CD14-positive monocyte (primary cell): ENCODE results near the gene IGDCC3. TPM values are rescaled to one million over a fixed set of nuclear protein-coding genes. Genes with fewer than 3 reads are reported as not detected.

Source experiments
- DNase-seq, 3 donors: peaks; one replicate each; pipeline ENCODE4 v3.0.0-alpha.2; 2011 to 2022
- H2AFZ ChIP-seq: 2 replicates; pipeline ENCODE4 v1.6.0; 2012; ENCODE audit warnings: mild to moderate bottlenecking, low read depth, low read length, inconsistent platforms; ENCODE audit not compliant: insufficient read depth, poor library complexity, severe bottlenecking
- H3K27ac ChIP-seq, 2 donors: 1 replicate in 1 of 2; 2 replicates in 1 of 2; pipeline ENCODE4 v1.5.1; 2012 to 2013; ENCODE audit warnings: low read length in 2 of 2, control low read depth in 1 of 2, inconsistent platforms in 1 of 2, low read depth in 1 of 2, mild to moderate bottlenecking in 1 of 2
- H3K27me3 ChIP-seq, 2 donors: one replicate each; pipeline versions ENCODE4 v1.6.0 to v1.6.1; 2011 to 2013; ENCODE audit warnings: low read length in 2 of 2; ENCODE audit not compliant: control insufficient read depth in 2 of 2, insufficient read depth in 2 of 2
- H3K36me3 ChIP-seq, 2 donors: replicated peaks in 1 of 2; 1 replicate in 1 of 2; 2 replicates in 1 of 2; pipeline versions ENCODE4 v1.5.1 to v1.6.1; 2012 to 2013; ENCODE audit warnings: low read length in 2 of 2, control low read depth in 1 of 2, inconsistent platforms in 1 of 2, mild to moderate bottlenecking in 1 of 2; ENCODE audit not compliant: insufficient read depth in 2 of 2, control insufficient read depth in 1 of 2
- H3K4me1 ChIP-seq, 2 donors: 1 replicate in 1 of 2; 2 replicates in 1 of 2; pipeline versions ENCODE4 v1.5.1 to v1.6.1; 2012 to 2013; ENCODE audit warnings: low read length in 2 of 2, control low read depth in 1 of 2, inconsistent platforms in 1 of 2, mild to moderate bottlenecking in 1 of 2, moderate library complexity in 1 of 2; ENCODE audit not compliant: insufficient read depth in 2 of 2, control insufficient read depth in 1 of 2
- H3K4me2 ChIP-seq: replicated peaks from 2 replicates; pipeline ENCODE3; 2012; ENCODE audit warnings: low read length, moderate library complexity, mild to moderate bottlenecking; ENCODE audit not compliant: poor library complexity, severe bottlenecking; ENCODE audit errors: extremely low read depth
- H3K4me3 ChIP-seq, 3 experiments: fragments of 200-600 bp in 1 of 3; sonication (generic) in 1 of 3; replicated peaks in 1 of 3; 1 replicate in 2 of 3; 2 replicates in 1 of 3; pipeline ENCODE4 v1.5.1; 2011 to 2013; ENCODE audit warnings: low read length in 3 of 3, mild to moderate bottlenecking in 3 of 3, control low read depth in 2 of 3, low read depth in 2 of 3, inconsistent platforms in 1 of 3, moderate library complexity in 1 of 3
- H3K79me2 ChIP-seq: 2 replicates; pipeline ENCODE4 v1.6.0; 2012; ENCODE audit warnings: mild to moderate bottlenecking, control low read depth, inconsistent platforms, low read length, moderate library complexity; ENCODE audit not compliant: insufficient read depth
- H3K9ac ChIP-seq: 2 replicates; pipeline ENCODE4 v1.6.0; 2017; ENCODE audit warnings: low read length, mild to moderate bottlenecking; ENCODE audit not compliant: insufficient read depth, poor library complexity, severe bottlenecking
- H3K9me3 ChIP-seq, 2 donors: replicated peaks in 1 of 2; 1 replicate in 1 of 2; 2 replicates in 1 of 2; pipeline versions ENCODE4 v1.5.1 to v1.6.1; 2012 to 2013; ENCODE audit warnings: low read length in 2 of 2, control low read depth in 1 of 2; ENCODE audit not compliant: control insufficient read depth in 1 of 2, insufficient read depth in 1 of 2
- H4K20me1 ChIP-seq: 2 replicates; pipeline ENCODE4 v1.6.0; 2012; ENCODE audit warnings: mild to moderate bottlenecking, low read length, control low read depth, moderate library complexity; ENCODE audit not compliant: insufficient read depth
- H3K27ac Mint-ChIP-seq, 7 donors: one replicate each; pipeline ENCODE4 v1.8.0; 2020; ENCODE audit warnings: mild to moderate bottlenecking in 7 of 7, mixed read lengths in 7 of 7, moderate library complexity in 6 of 7, inconsistent platforms in 2 of 7
- H3K27me3 Mint-ChIP-seq, 3 donors: one replicate each; pipeline ENCODE4 v1.8.0; 2021 to 2022; ENCODE audit warnings: low read depth in 3 of 3, mild to moderate bottlenecking in 3 of 3, mixed read lengths in 3 of 3, moderate library complexity in 3 of 3, inconsistent platforms in 1 of 3
- H3K36me3 Mint-ChIP-seq, 2 donors: one replicate each; pipeline ENCODE4 v1.8.0; 2020; ENCODE audit warnings: mixed read lengths in 2 of 2, inconsistent platforms in 1 of 2, mild to moderate bottlenecking in 1 of 2
- H3K4me1 Mint-ChIP-seq: one replicate; pipeline ENCODE4 v1.8.0; 2020; ENCODE audit warnings: mild to moderate bottlenecking, mixed read lengths
- H3K4me3 Mint-ChIP-seq, 2 donors: one replicate each; pipeline ENCODE4 v1.8.0; 2020; ENCODE audit warnings: mild to moderate bottlenecking in 2 of 2, mixed read lengths in 2 of 2, moderate library complexity in 1 of 2
- H3K9me3 Mint-ChIP-seq, 7 donors: one replicate each; pipeline ENCODE4 v1.8.0; 2020 to 2022; ENCODE audit warnings: mixed read lengths in 7 of 7, mild to moderate bottlenecking in 6 of 7, moderate library complexity in 6 of 7, inconsistent platforms in 2 of 7
- CTCF ChIP-seq: fragments of 200-600 bp; IDR thresholded peaks from one replicate; pipeline ENCODE4 v1.8.0; 2022; ENCODE audit warnings: antibody characterized with exemption, mild to moderate bottlenecking
- WGBS: methylation state at CpG from one replicate; pipeline ENCODE4 v1.1.5; 2013; ENCODE audit warnings: missing lambda C conversion rate; ENCODE audit not compliant: insufficient coverage; 5-methylcytosine and 5-hydroxymethylcytosine counted together
- intact Hi-C, 2 donors: fragments of 100-400 bp; cut with micrococcal nuclease; formaldehyde crosslinking; loops; one replicate each; pipeline versions ENCODE4 v1.15.0 to v1.15.1; 2023
- polyA plus RNA-seq, 3 donors: library from polyadenylated mRNA; depleted of rRNA in 1 of 3; unstranded in 2 of 3; stranded (reverse) in 1 of 3; fragments of 300-500 nt in 2 of 3; fragments of >200 nt in 1 of 3; fragmentation: Illumina TruSeq in 2 of 3; gene quantifications; 1 replicate in 2 of 3; 2 replicates in 1 of 3; pipeline ENCODE4 v1.2.3, GENCODE V29; 2012 to 2021

IGDCC3 gene
- polyA plus RNA-seq, 3 donors: not detected

DNA sequence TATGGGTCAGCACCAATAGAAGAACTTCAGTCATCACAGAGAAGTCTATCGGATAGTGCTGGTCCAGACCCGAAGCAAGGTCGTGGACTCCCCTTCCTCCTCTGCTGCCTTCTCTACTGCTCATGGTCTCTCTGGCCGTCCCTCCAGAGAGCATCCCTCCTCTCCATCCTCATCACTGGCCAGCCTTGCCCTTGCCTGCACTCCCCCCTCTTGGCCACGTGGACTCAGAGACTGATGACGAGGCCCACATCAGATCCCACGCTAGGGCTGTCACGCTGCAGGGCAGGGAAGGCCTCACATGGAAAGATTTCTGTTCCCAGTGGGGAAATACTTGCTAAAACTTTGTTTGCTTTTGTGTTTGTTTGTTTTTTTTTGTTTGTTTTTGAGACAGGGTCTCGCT lies 35.3 kb downstream of the IGDCC3 start:
- Mint-ChIP-seq H3K36me3 (no peaks in the 10 kb centered on the region), H3K27me3 (peaks cover 9 to 43% (median 14%) of the 10 kb centered on the region in 3 donors), H3K4me3 (no peak overlapping the region), H3K9me3 (peaks cover 0 to 2% (median 0%) of the 10 kb centered on the region in 7 donors), H3K27ac (peak overlapping the region in 1 of 7 donors; percentile 17), H3K4me1 (no peaks in the 10 kb centered on the region)
- no peak overlapping the region for H2AFZ ChIP-seq
- no peak overlapping the region for H3K9ac ChIP-seq
- no peak for TF ChIP-seq CTCF
- H3K9me3 ChIP-seq: no peaks in the 10 kb centered on the region
- H3K4me3 ChIP-seq: no peak overlapping the region
- no peak overlapping the region for H3K27ac ChIP-seq
- H3K4me1 ChIP-seq: no peaks in the 10 kb centered on the region
- DNase-seq: no peak
- intact Hi-C loops: no loop called here
- no peak overlapping the region for H3K4me2 ChIP-seq
- H4K20me1 ChIP-seq: no peaks in the 10 kb centered on the region
- 95% methylated on average over 5 of the region's 9 CpGs for WGBS
- H3K36me3 ChIP-seq: no peaks in the 10 kb centered on the region
- peaks cover 0 to 5% of the 10 kb centered on the region in 2 donors for H3K27me3 ChIP-seq
- no peaks in the 10 kb centered on the region for H3K79me2 ChIP-seq

- intact Hi-C loops: no loop called here
- DNase-seq: no peak
- H4K20me1 ChIP-seq: no peaks in the 10 kb centered on the region
- no peaks in the 10 kb centered on the region for H3K36me3 Mint-ChIP-seq
- TF ChIP-seq CTCF: no peak
- no peak overlapping the region for H3K4me3 ChIP-seq
- no peak overlapping the region for H2AFZ ChIP-seq
- no peak overlapping the region for H3K27ac ChIP-seq
- H3K27ac Mint-ChIP-seq: peak overlapping the region in 2 of 7 donors; percentile 25 to 69
- H3K79me2 ChIP-seq: no peaks in the 10 kb centered on the region
- no peaks in the 10 kb centered on the region for H3K36me3 ChIP-seq
- no peak overlapping the region for H3K4me3 Mint-ChIP-seq
- H3K9me3 Mint-ChIP-seq: peaks cover 0 to 2% (median 0%) of the 10 kb centered on the region in 7 donors
- H3K9ac ChIP-seq: no peak overlapping the region
- no peaks in the 10 kb centered on the region for H3K4me1 ChIP-seq
- H3K4me1 Mint-ChIP-seq: no peaks in the 10 kb centered on the region
- peaks cover 0 to 5% of the 10 kb centered on the region in 2 donors for H3K27me3 ChIP-seq
- no peak overlapping the region for H3K4me2 ChIP-seq
- peaks cover 10 to 33% (median 13%) of the 10 kb centered on the region in 3 donors for H3K27me3 Mint-ChIP-seq
- 17% methylated on average over 3 of the region's 7 CpGs for WGBS
- no peaks in the 10 kb centered on the region for H3K9me3 ChIP-seq
Observed at GRCh38 chr15:65339920-65340319, 37.9 kb downstream of the IGDCC3 start.
